Fibroblast of lung (primary cell): ENCODE results near the gene TRIB2. TPM values are rescaled to one million over a fixed set of nuclear protein-coding genes. Genes with fewer than 3 reads are reported as not detected.
A peak's percentile ranks its signal among the peaks of the same experiment; 100 is the strongest.

Source experiments
- DNase-seq, 2 donors: peaks; one replicate each; pipeline versions ENCODE4 v3.0.0 to v3.0.0-alpha.2; 2010; ENCODE audit warnings: low read depth in 2 of 2
- H2AFZ ChIP-seq: 2 replicates; pipeline ENCODE4 v1.5.1; 2012; ENCODE audit warnings: low read length, control low read depth, inconsistent platforms
- H3K27ac ChIP-seq: 2 replicates; pipeline ENCODE4 v1.5.1; 2011; ENCODE audit warnings: low read length, control low read depth; ENCODE audit not compliant: insufficient read depth
- H3K27me3 ChIP-seq: 2 replicates; pipeline ENCODE4 v1.5.1; 2011; ENCODE audit warnings: mild to moderate bottlenecking, low read length; ENCODE audit not compliant: control insufficient read depth, insufficient read depth
- H3K36me3 ChIP-seq: 2 replicates; pipeline ENCODE4 v1.5.1; 2011; ENCODE audit warnings: low read length; ENCODE audit not compliant: control insufficient read depth, insufficient read depth
- H3K4me1 ChIP-seq: 2 replicates; pipeline ENCODE4 v1.5.1; 2011; ENCODE audit warnings: low read length; ENCODE audit not compliant: control insufficient read depth, insufficient read depth; ENCODE audit errors: extremely low read depth
- H3K4me2 ChIP-seq: 2 replicates; pipeline ENCODE4 v1.5.1; 2011; ENCODE audit warnings: low read length, control low read depth; ENCODE audit not compliant: insufficient read depth; ENCODE audit errors: extremely low read depth
- H3K4me3 ChIP-seq, 4 experiments: fragments of 200-600 bp in 1 of 4; sonication (generic) in 1 of 4; replicated peaks in 1 of 4; 2 replicates each; pipeline ENCODE4 v1.5.1; 2011 to 2016; ENCODE audit warnings: low read length in 4 of 4, low read depth in 3 of 4, mild to moderate bottlenecking in 3 of 4, control low read depth in 2 of 4, inconsistent platforms in 1 of 4, mixed read lengths in 1 of 4; ENCODE audit not compliant: insufficient read depth in 1 of 4; ENCODE audit errors: control extremely low read depth in 1 of 4
- H3K79me2 ChIP-seq: 2 replicates; pipeline ENCODE4 v1.5.1; 2012; ENCODE audit warnings: mild to moderate bottlenecking, low read length, inconsistent platforms; ENCODE audit not compliant: control insufficient read depth, insufficient read depth
- H3K9ac ChIP-seq: 2 replicates; pipeline ENCODE4 v1.5.1; 2011; ENCODE audit warnings: mild to moderate bottlenecking, low read length, control low read depth; ENCODE audit not compliant: insufficient read depth
- H3K9me3 ChIP-seq: 2 replicates; pipeline ENCODE4 v1.5.1; 2012; ENCODE audit warnings: low read depth, low read length; ENCODE audit not compliant: control insufficient read depth, insufficient read depth
- H4K20me1 ChIP-seq: 2 replicates; pipeline ENCODE4 v1.5.1; 2011; ENCODE audit warnings: low read length; ENCODE audit not compliant: control insufficient read depth, insufficient read depth; ENCODE audit errors: extremely low read depth
- CTCF ChIP-seq, 2 donors: IDR thresholded peaks in 1 of 2; conservative IDR thresholded peaks in 1 of 2; 1 replicate in 1 of 2; 2 replicates in 1 of 2; pipeline ENCODE4 v1.5.1; 2011 to 2012; ENCODE audit warnings: low read length in 2 of 2, control low read depth in 1 of 2, inconsistent platforms in 1 of 2, low read depth in 1 of 2, mild to moderate bottlenecking in 1 of 2
- EZH2 ChIP-seq: IDR thresholded peaks from 2 replicates; pipeline ENCODE4 v1.5.1; 2012; ENCODE audit warnings: low read length, control low read depth, mild to moderate bottlenecking; ENCODE audit errors: missing control alignments
- polyA plus RNA-seq, 2 donors: library from polyadenylated mRNA; depleted of rRNA in 1 of 2; stranded (reverse) in 1 of 2; unstranded in 1 of 2; fragments of >200 nt; gene quantifications; 2 replicates each; pipeline ENCODE4 v1.2.1, GENCODE V29; 2011 to 2012; ENCODE audit warnings: missing spikeins in 1 of 2
- total RNA-seq: library from RNA; depleted of rRNA; stranded (reverse); fragments of >200 nt; gene quantifications from 2 replicates; pipeline ENCODE4 v1.2.1, GENCODE V29; 2014

TRIB2 gene
- total and polyA plus RNA-seq, 2 donors (not counting 1 experiment from before 2014, with no cell fraction given) = 26.1 to 31.0 TPM

GRCh38 chr2:12718711-12719399, 2.1 kb downstream of the TRIB2 start:
- H3K9ac ChIP-seq = peak overlapping the region; percentile 86
- TF ChIP-seq CTCF (conservative IDR thresholded peaks at IDR 0.05 in 1 of 2, IDR thresholded peaks at IDR 0.05 in 1 of 2; ENCODE audit: low read depth in 1 of 2, low read length in 2 of 2) (no peak), EZH2 (no peak)
- no peaks in the 10 kb centered on the region for H3K27me3 ChIP-seq
- H3K4me1 ChIP-seq = peaks cover 15% of the 10 kb centered on the region
- no peaks in the 10 kb centered on the region for H4K20me1 ChIP-seq
- peaks cover 66% of the 10 kb centered on the region for H3K79me2 ChIP-seq
- peak overlapping the region; percentile 73 to 97 (median 94) for H3K4me3 ChIP-seq
- no peaks in the 10 kb centered on the region for H3K9me3 ChIP-seq
- H3K27ac ChIP-seq = peak overlapping the region; percentile 88
- no peaks in the 10 kb centered on the region for H3K36me3 ChIP-seq
- peak overlapping the region; percentile 75 for H3K4me2 ChIP-seq
- peak; percentile 23 to 33 for DNase-seq
- no peak overlapping the region for H2AFZ ChIP-seq

GRCh38 chr2:12719400-12720277, 2.9 kb downstream of the TRIB2 start:
- TF ChIP-seq CTCF (conservative IDR thresholded peaks at IDR 0.05 in 1 of 2, IDR thresholded peaks at IDR 0.05 in 1 of 2; ENCODE audit: low read depth in 1 of 2, low read length in 2 of 2) (no peak), EZH2 (no peak)
- Histone ChIP-seq H2AFZ (no peak overlapping the region), H3K9ac (peak overlapping the region; percentile 86), H3K27me3 (no peaks in the 10 kb centered on the region), H3K9me3 (no peaks in the 10 kb centered on the region), H3K27ac (peak overlapping the region; percentile 88), H3K36me3 (no peaks in the 10 kb centered on the region), H3K4me1 (peaks cover 17% of the 10 kb centered on the region), H3K4me2 (peak overlapping the region; percentile 88), H3K79me2 (peaks cover 74% of the 10 kb centered on the region), H3K4me3 (peak overlapping the region; percentile 73 to 97 (median 94)), H4K20me1 (no peaks in the 10 kb centered on the region)
- DNase-seq = peak; percentile 69 to 86

GRCh38 chr2:12720278-12720620, 3.5 kb downstream of the TRIB2 start:
- no peak for TF ChIP-seq EZH2

More at GRCh38 chr2:12720278-12720620, 3.5 kb downstream of the TRIB2 start:
- Histone ChIP-seq H3K36me3 (no peaks in the 10 kb centered on the region), H3K9me3 (no peaks in the 10 kb centered on the region), H3K79me2 (peaks cover 80% of the 10 kb centered on the region), H4K20me1 (no peaks in the 10 kb centered on the region), H3K4me1 (peaks cover 15% of the 10 kb centered on the region), H3K4me2 (peak overlapping the region; percentile 88), H3K4me3 (peak overlapping the region; percentile 73 to 97 (median 94)), H3K9ac (peak overlapping the region; percentile 1), H2AFZ (no peak overlapping the region), H3K27me3 (no peaks in the 10 kb centered on the region), H3K27ac (peak overlapping the region; percentile 88)
- peak; percentile 40 to 71 for DNase-seq
